SH-SY5Y (cell line): ENCODE measurements around the gene QPRT.

Source experiments
- GATA2 ChIP-seq: IDR thresholded peaks from 2 replicates; pipeline ENCODE4 v1.6.1; 2011; ENCODE audit warnings: mild to moderate bottlenecking, low read depth, low read length
- GATA3 ChIP-seq: IDR thresholded peaks from 2 replicates; pipeline ENCODE4 v1.6.1; 2011; ENCODE audit warnings: low read depth, mild to moderate bottlenecking, low read length, moderate library complexity

- TF ChIP-seq GATA2: no peak
- TF ChIP-seq GATA3: no peak
Measured at GRCh38 chr16:29737713-29738112, 58.7 kb downstream of the QPRT start.
